ENCODE measurements around the gene JAG2.

JAG2 gene

DNA sequence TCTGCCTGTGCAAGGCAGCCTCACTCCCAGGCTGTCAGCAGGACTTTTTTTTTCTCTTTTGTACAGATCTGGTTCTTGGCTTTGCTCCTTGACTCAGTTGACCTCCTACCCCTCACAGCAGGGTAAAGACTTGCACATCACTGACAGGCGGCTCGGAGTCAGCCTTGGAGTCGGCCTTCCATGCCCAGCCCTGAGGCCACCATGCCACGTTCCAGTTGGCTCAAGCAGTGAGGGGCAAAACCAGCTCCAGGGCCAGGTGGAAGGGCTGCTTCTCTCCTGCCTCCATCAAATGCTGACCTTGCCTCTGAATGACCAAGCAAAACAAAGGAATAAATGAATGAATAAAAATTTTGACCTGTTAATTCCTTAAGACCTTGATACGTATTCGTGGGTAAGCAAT, 27.6 kb downstream of the JAG2 start:
- CTCF ChIA-PET, result no interaction called here
- Histone ChIP-seq H3K4me1 (ENCODE audit: control insufficient read depth, insufficient read depth, low read length) (no peaks in the 10 kb centered on the region), H3K27ac (ENCODE audit: extremely low read depth, low read depth, low read length) (no peak overlapping the region), H3K36me3 (ENCODE audit: control insufficient read depth in 2 of 2, insufficient read depth in 1 of 2, low read length in 2 of 2) (peaks cover 0 to 57% of the 10 kb centered on the region in 2 experiments; a peak in 1 of 3 replicates), H3K9me3 (ENCODE audit: control insufficient read depth, insufficient read depth, low read depth, low read length) (no peaks in the 10 kb centered on the region), H3K4me3 (ENCODE audit: low read depth, low read length) (no peak overlapping the region)
- TF ChIP-seq HOXA7 (CRISPR knock-in tag; IDR thresholded peaks at IDR 0.05; ENCODE audit: borderline replicate concordance), result no peak
- no peak for TF ChIP-seq OSR2 (tag by site-specific recombination; IDR thresholded peaks at IDR 0.05)
- no peak for TF ChIP-seq ZNF311 (tag by site-specific recombination; IDR thresholded peaks at IDR 0.05; ENCODE audit: borderline replicate concordance)
- no peak for TF ChIP-seq ZSCAN23 (tag by site-specific recombination; IDR thresholded peaks at IDR 0.05)
- TF ChIP-seq, protein P1, sequence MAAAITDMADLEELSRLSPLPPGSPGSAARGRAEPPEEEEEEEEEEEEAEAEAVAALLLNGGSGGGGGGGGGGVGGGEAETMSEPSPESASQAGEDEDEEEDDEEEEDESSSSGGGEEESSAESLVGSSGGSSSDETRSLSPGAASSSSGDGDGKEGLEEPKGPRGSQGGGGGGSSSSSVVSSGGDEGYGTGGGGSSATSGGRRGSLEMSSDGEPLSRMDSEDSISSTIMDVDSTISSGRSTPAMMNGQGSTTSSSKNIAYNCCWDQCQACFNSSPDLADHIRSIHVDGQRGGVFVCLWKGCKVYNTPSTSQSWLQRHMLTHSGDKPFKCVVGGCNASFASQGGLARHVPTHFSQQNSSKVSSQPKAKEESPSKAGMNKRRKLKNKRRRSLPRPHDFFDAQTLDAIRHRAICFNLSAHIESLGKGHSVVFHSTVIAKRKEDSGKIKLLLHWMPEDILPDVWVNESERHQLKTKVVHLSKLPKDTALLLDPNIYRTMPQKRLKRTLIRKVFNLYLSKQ (tag by site-specific recombination; IDR thresholded peaks at IDR 0.05; ENCODE audit: borderline replicate concordance), result no peak
- no peak for TF ChIP-seq ZNF169 (tag by site-specific recombination; IDR thresholded peaks at IDR 0.05)
- TF ChIP-seq, protein P2, sequence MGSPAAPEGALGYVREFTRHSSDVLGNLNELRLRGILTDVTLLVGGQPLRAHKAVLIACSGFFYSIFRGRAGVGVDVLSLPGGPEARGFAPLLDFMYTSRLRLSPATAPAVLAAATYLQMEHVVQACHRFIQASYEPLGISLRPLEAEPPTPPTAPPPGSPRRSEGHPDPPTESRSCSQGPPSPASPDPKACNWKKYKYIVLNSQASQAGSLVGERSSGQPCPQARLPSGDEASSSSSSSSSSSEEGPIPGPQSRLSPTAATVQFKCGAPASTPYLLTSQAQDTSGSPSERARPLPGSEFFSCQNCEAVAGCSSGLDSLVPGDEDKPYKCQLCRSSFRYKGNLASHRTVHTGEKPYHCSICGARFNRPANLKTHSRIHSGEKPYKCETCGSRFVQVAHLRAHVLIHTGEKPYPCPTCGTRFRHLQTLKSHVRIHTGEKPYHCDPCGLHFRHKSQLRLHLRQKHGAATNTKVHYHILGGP (tag by site-specific recombination; IDR thresholded peaks at IDR 0.05), result no peak
- TF ChIP-seq ZNF202 (tag by site-specific recombination; IDR thresholded peaks at IDR 0.05; ENCODE audit: borderline replicate concordance), result no peak
- TF ChIP-seq ZNF174 (tag by site-specific recombination; IDR thresholded peaks at IDR 0.05), result no peak
- no peak for TF ChIP-seq ZNF266 (tag by site-specific recombination; IDR thresholded peaks at IDR 0.05; ENCODE audit: low read depth)
- no peak for TF ChIP-seq ZNF654 (tag by site-specific recombination; IDR thresholded peaks at IDR 0.05; ENCODE audit: low read depth)
- no peak for TF ChIP-seq ZNF16 (tag by site-specific recombination; IDR thresholded peaks at IDR 0.05; ENCODE audit: low read depth)
- TF ChIP-seq ZNF423 (tag by site-specific recombination; IDR thresholded peaks at IDR 0.05), result no peak
- no peak for TF ChIP-seq RBAK (tag by site-specific recombination; IDR thresholded peaks at IDR 0.05)
- TF ChIP-seq ZNF549 (tag by site-specific recombination; IDR thresholded peaks at IDR 0.05), result no peak
- TF ChIP-seq, protein P3, sequence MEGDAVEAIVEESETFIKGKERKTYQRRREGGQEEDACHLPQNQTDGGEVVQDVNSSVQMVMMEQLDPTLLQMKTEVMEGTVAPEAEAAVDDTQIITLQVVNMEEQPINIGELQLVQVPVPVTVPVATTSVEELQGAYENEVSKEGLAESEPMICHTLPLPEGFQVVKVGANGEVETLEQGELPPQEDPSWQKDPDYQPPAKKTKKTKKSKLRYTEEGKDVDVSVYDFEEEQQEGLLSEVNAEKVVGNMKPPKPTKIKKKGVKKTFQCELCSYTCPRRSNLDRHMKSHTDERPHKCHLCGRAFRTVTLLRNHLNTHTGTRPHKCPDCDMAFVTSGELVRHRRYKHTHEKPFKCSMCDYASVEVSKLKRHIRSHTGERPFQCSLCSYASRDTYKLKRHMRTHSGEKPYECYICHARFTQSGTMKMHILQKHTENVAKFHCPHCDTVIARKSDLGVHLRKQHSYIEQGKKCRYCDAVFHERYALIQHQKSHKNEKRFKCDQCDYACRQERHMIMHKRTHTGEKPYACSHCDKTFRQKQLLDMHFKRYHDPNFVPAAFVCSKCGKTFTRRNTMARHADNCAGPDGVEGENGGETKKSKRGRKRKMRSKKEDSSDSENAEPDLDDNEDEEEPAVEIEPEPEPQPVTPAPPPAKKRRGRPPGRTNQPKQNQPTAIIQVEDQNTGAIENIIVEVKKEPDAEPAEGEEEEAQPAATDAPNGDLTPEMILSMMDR (tag by site-specific recombination; IDR thresholded peaks at IDR 0.05), result no peak
- no peak for TF ChIP-seq ZNF530 (tag by site-specific recombination; IDR thresholded peaks at IDR 0.05; ENCODE audit: low read depth)
- no peak for TF ChIP-seq ZBTB17 (tag by site-specific recombination; IDR thresholded peaks at IDR 0.05)
- no peak for TF ChIP-seq PRDM1 (tag by site-specific recombination; IDR thresholded peaks at IDR 0.05)
- POLR2A ChIA-PET, result no interaction called here

DNA sequence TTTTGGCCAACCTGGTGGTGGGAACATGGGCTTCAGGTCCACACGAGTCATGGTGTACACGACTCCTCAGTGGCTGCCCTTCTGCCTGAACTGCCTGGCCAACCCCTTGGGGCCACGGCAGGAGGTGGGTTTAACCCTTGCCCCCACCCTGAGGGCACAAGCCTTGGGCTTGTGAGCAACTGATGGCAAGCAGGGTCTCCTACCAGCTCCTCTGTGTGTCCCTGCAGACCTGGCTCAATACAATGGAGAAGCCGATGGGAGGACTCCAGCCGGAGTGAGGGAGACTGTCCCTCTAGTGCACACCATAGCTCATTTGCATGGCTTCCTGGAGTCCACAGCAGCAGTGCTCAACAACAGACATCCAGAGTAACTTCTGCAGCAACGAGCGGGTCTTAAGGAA, 28.0 kb downstream of the JAG2 start:
- no peak for TF ChIP-seq ZNF768 (tag by site-specific recombination; IDR thresholded peaks at IDR 0.05)
- CTCF ChIA-PET, result no interaction called here
- peaks cover 0 to 52% of the 10 kb centered on the region in 2 experiments; a peak in 1 of 3 replicates for H3K36me3 ChIP-seq (ENCODE audit: control insufficient read depth in 2 of 2, insufficient read depth in 1 of 2, low read length in 2 of 2)

More for the DNA sequence above, 28.0 kb downstream of the JAG2 start:
- H3K4me3 ChIP-seq (ENCODE audit: low read depth, low read length), result no peak overlapping the region
- no peak overlapping the region for H3K27ac ChIP-seq (ENCODE audit: extremely low read depth, low read depth, low read length)
- no peaks in the 10 kb centered on the region for H3K9me3 ChIP-seq (ENCODE audit: control insufficient read depth, insufficient read depth, low read depth, low read length)
- POLR2A ChIA-PET, result no interaction called here
- no peaks in the 10 kb centered on the region for H3K4me1 ChIP-seq (ENCODE audit: control insufficient read depth, insufficient read depth, low read length)
